Neutrophil (primary cell): ENCODE measurements around the gene SLC7A10.

Experiments
- H3K27ac ChIP-seq: fragments of 200-600 bp; sonication (generic); 2 replicates; pipeline ENCODE4 v1.5.1; 2016; ENCODE audit warnings: mild to moderate bottlenecking, moderate library complexity
- H3K27me3 ChIP-seq: fragments of 200-600 bp; sonication (generic); 2 replicates; pipeline ENCODE4 v1.6.0; 2016; ENCODE audit warnings: mild to moderate bottlenecking
- H3K36me3 ChIP-seq: fragments of 200-600 bp; sonication (generic); 2 replicates; pipeline ENCODE4 v1.5.1; 2017
- H3K4me1 ChIP-seq, 2 experiments: fragments of 200-600 bp in 1 of 2; sonication (generic) in 1 of 2; 1 replicate in 1 of 2; 2 replicates in 1 of 2; pipeline versions ENCODE4 v1.5.1 to v1.6.1; 2013 to 2016; ENCODE audit warnings: low read depth in 1 of 2, low read length in 1 of 2, mild to moderate bottlenecking in 1 of 2, moderate library complexity in 1 of 2; ENCODE audit not compliant: control insufficient read depth in 1 of 2, insufficient read depth in 1 of 2
- H3K4me3 ChIP-seq, 2 experiments: fragments of 200-600 bp in 1 of 2; sonication (generic) in 1 of 2; 1 replicate in 1 of 2; 2 replicates in 1 of 2; pipeline ENCODE4 v1.5.1; 2013 to 2016; ENCODE audit warnings: low read depth in 1 of 2, low read length in 1 of 2, mild to moderate bottlenecking in 1 of 2, moderate library complexity in 1 of 2
- H3K9me3 ChIP-seq: fragments of 200-600 bp; sonication (generic); 2 replicates; pipeline ENCODE4 v1.5.1; 2016
- CTCF ChIP-seq: fragments of 200-600 bp; sonication (generic); IDR thresholded peaks from 2 replicates; pipeline ENCODE4 v1.5.1; 2016; ENCODE audit warnings: antibody characterized with exemption

SLC7A10 gene

GRCh38 chr19:33266974-33267484 is 41.4 kb upstream of the SLC7A10 start:
- Histone ChIP-seq H3K27ac (peak overlapping the region; percentile 77), H3K36me3 (no peaks in the 10 kb centered on the region), H3K27me3 (no peaks in the 10 kb centered on the region), H3K4me3 (peak overlapping the region in 1 of 2 experiments; percentile 54), H3K9me3 (no peaks in the 10 kb centered on the region), H3K4me1 (peaks cover 51 to 53% of the 10 kb centered on the region in 2 experiments)
- TF ChIP-seq CTCF, result no peak

GRCh38 chr19:33264881-33265445 is 39.3 kb upstream of the SLC7A10 start:
- Histone ChIP-seq H3K27ac (no peak overlapping the region), H3K4me3 (no peak overlapping the region), H3K36me3 (no peaks in the 10 kb centered on the region), H3K27me3 (no peaks in the 10 kb centered on the region), H3K4me1 (peaks cover 71 to 73% of the 10 kb centered on the region in 2 experiments), H3K9me3 (no peaks in the 10 kb centered on the region)
- no peak for TF ChIP-seq CTCF

GRCh38 chr19:33263325-33264023 is 37.8 kb upstream of the SLC7A10 start:
- Histone ChIP-seq H3K36me3 (no peaks in the 10 kb centered on the region), H3K4me1 (peaks cover 72% of the 10 kb centered on the region in 2 experiments), H3K4me3 (no peak overlapping the region), H3K27ac (no peak overlapping the region), H3K9me3 (no peaks in the 10 kb centered on the region), H3K27me3 (no peaks in the 10 kb centered on the region)
- TF ChIP-seq CTCF, result no peak

GRCh38 chr19:33261511-33262189 is 36.0 kb upstream of the SLC7A10 start:
- Histone ChIP-seq H3K9me3 (no peaks in the 10 kb centered on the region), H3K4me1 (peaks cover 54% of the 10 kb centered on the region in 2 experiments), H3K27me3 (no peaks in the 10 kb centered on the region), H3K36me3 (no peaks in the 10 kb centered on the region), H3K4me3 (peak overlapping the region; percentile 51 to 57), H3K27ac (peak overlapping the region; percentile 84)
- no peak for TF ChIP-seq CTCF

GRCh38 chr19:33260628-33261418 is 35.2 kb upstream of the SLC7A10 start:
- H3K9me3 ChIP-seq, result no peaks in the 10 kb centered on the region
- H3K4me3 ChIP-seq, result peak overlapping the region; percentile 51 to 57
- peaks cover 51 to 54% of the 10 kb centered on the region in 2 experiments for H3K4me1 ChIP-seq
- H3K27ac ChIP-seq, result peak overlapping the region; percentile 84
- no peak for TF ChIP-seq CTCF
- H3K27me3 ChIP-seq, result no peaks in the 10 kb centered on the region
- H3K36me3 ChIP-seq, result no peaks in the 10 kb centered on the region
